B cell (primary cell): ENCODE results near the gene ALOX15.

ENCODE experiments used
- EZH2 ChIP-seq: IDR thresholded peaks from 2 replicates; pipeline ENCODE4 v1.6.1; 2012; ENCODE audit warnings: borderline replicate concordance, low read depth, mild to moderate bottlenecking, moderate library complexity, low read length; ENCODE audit not compliant: insufficient read depth, poor library complexity, severe bottlenecking
- TF ChIP-seq, protein P1 (sequence below): fragments of 200-600 bp; IDR thresholded peaks from one replicate; pipeline ENCODE4 v1.8.0; 2022; ENCODE audit warnings: antibody characterized with exemption, mild to moderate bottlenecking

GRCh38 chr17:4642286-4642685, 808 bp upstream of the ALOX15 start:
- TF ChIP-seq, protein P1, sequence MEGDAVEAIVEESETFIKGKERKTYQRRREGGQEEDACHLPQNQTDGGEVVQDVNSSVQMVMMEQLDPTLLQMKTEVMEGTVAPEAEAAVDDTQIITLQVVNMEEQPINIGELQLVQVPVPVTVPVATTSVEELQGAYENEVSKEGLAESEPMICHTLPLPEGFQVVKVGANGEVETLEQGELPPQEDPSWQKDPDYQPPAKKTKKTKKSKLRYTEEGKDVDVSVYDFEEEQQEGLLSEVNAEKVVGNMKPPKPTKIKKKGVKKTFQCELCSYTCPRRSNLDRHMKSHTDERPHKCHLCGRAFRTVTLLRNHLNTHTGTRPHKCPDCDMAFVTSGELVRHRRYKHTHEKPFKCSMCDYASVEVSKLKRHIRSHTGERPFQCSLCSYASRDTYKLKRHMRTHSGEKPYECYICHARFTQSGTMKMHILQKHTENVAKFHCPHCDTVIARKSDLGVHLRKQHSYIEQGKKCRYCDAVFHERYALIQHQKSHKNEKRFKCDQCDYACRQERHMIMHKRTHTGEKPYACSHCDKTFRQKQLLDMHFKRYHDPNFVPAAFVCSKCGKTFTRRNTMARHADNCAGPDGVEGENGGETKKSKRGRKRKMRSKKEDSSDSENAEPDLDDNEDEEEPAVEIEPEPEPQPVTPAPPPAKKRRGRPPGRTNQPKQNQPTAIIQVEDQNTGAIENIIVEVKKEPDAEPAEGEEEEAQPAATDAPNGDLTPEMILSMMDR: no peak
- no peak for TF ChIP-seq EZH2
